ENCODE measurements around the gene SBK1.
"Not testable (repeated sequence)": the region's sequence is repeated elsewhere in the genome, so short reads cannot be mapped to it uniquely, and the experiment has no call there.

DNA sequence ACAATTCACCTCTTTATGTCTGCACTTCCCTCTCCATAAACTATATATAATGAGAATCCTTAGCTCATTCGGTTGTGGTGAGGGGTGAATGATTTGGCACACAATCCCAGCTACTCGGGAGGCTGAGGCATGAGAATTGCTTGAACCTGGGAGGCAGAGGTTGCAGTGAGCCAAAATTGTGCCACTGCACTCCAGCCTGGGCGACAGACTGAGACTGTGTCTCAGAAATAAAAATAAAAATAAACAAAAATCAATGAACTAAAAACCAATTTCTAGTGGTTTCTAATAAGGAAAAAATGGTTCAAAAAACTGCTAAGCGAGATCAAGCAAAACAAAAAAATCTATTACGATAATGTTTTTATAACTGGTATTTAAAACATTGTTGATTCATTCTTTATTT lies 71.1 kb downstream of the SBK1 start, which contains the start of gene NPIPB6:
- TF ChIP-seq, protein P1, sequence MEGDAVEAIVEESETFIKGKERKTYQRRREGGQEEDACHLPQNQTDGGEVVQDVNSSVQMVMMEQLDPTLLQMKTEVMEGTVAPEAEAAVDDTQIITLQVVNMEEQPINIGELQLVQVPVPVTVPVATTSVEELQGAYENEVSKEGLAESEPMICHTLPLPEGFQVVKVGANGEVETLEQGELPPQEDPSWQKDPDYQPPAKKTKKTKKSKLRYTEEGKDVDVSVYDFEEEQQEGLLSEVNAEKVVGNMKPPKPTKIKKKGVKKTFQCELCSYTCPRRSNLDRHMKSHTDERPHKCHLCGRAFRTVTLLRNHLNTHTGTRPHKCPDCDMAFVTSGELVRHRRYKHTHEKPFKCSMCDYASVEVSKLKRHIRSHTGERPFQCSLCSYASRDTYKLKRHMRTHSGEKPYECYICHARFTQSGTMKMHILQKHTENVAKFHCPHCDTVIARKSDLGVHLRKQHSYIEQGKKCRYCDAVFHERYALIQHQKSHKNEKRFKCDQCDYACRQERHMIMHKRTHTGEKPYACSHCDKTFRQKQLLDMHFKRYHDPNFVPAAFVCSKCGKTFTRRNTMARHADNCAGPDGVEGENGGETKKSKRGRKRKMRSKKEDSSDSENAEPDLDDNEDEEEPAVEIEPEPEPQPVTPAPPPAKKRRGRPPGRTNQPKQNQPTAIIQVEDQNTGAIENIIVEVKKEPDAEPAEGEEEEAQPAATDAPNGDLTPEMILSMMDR (IDR thresholded peaks at IDR 0.05) = not testable (repeated sequence)
- TF ChIP-seq POLR2A (IDR thresholded peaks at IDR 0.05) = not testable (repeated sequence)
